ENCODE results near the gene SRGAP3.

SRGAP3 gene

GRCh38 chr3:9141928-9142289, 107.5 kb downstream of the SRGAP3 start:
- Histone ChIP-seq H3K27ac (ENCODE audit: low read depth in 2 of 2, low read length in 2 of 2) (no peak overlapping the region), H3K9ac (ENCODE audit: low read depth in 1 of 2, low read length in 2 of 2) (no peak overlapping the region), H3K9me3 (ENCODE audit: control insufficient read depth in 2 of 2, low read length in 2 of 2) (no peaks in the 10 kb centered on the region), H3K4me3 (ENCODE audit: low read length in 2 of 2) (no peak overlapping the region), H3K4me1 (ENCODE audit: control insufficient read depth in 2 of 2, insufficient read depth in 2 of 2, low read length in 2 of 2) (no peaks in the 10 kb centered on the region), H3K27me3 (ENCODE audit: control insufficient read depth in 2 of 2, insufficient read depth in 2 of 2, low read length in 2 of 2) (no peaks in the 10 kb centered on the region), H3K36me3 (ENCODE audit: control insufficient read depth in 2 of 2, insufficient read depth in 2 of 2, low read length in 2 of 2) (no peaks in the 10 kb centered on the region)

DNA sequence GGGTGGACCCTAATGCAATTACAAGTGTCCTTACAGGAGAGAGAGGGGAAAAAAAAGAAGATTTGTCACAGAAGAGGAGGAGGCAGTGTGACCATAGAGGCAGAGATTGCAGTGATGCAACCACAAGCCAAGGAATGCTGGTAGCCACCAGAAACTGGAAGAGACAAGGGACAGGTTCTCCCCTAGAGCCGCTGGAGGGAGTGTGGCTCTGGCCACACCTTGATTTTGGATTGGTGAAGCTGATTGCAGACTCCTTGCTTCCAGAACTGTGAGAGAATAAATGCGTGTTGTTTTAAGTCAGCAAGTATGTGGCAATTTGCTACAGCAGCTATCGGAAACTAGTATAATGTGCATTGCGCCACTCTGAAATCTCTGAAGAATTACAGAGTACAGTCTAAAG, 110.1 kb downstream of the SRGAP3 start:
- no peak overlapping the region for H3K27ac ChIP-seq (ENCODE audit: low read depth in 2 of 2, low read length in 2 of 2)
- H3K9ac ChIP-seq (ENCODE audit: low read depth in 1 of 2, low read length in 2 of 2): no peak overlapping the region
- H3K36me3 ChIP-seq (ENCODE audit: control insufficient read depth in 2 of 2, insufficient read depth in 2 of 2, low read length in 2 of 2): no peaks in the 10 kb centered on the region
- no peaks in the 10 kb centered on the region for H3K27me3 ChIP-seq (ENCODE audit: control insufficient read depth in 2 of 2, insufficient read depth in 2 of 2, low read length in 2 of 2)
- H3K9me3 ChIP-seq (ENCODE audit: control insufficient read depth in 2 of 2, low read length in 2 of 2): no peaks in the 10 kb centered on the region
- H3K4me1 ChIP-seq (ENCODE audit: control insufficient read depth in 2 of 2, insufficient read depth in 2 of 2, low read length in 2 of 2): peaks cover 0 to 3% of the 10 kb centered on the region in 2 donors
- H3K4me3 ChIP-seq (ENCODE audit: low read length in 2 of 2): no peak overlapping the region

DNA sequence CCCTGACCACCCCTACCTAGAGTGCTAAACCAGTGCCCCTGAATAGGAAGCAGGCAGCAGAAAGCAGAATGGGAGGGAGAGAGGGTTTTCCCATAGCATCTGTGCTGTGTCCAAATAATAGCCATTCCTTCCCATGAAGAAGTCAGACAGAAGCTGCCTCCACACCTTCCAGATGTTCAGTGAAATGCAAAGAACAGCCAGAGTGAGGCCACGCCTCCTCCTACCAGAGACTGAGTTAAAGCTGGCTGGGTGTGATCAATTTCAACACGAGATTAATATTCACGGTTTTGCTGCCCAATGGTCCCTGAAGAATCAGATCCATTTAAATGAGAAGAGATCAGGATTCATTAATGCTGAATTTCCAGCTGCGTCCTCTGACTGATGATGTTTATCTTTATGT, 111.8 kb downstream of the SRGAP3 start:
- Histone ChIP-seq H3K4me3 (ENCODE audit: low read length in 2 of 2) (no peak overlapping the region), H3K36me3 (ENCODE audit: control insufficient read depth in 2 of 2, insufficient read depth in 2 of 2, low read length in 2 of 2) (no peaks in the 10 kb centered on the region), H3K27me3 (ENCODE audit: control insufficient read depth in 2 of 2, insufficient read depth in 2 of 2, low read length in 2 of 2) (no peaks in the 10 kb centered on the region), H3K9me3 (ENCODE audit: control insufficient read depth in 2 of 2, low read length in 2 of 2) (no peaks in the 10 kb centered on the region), H3K4me1 (ENCODE audit: control insufficient read depth in 2 of 2, insufficient read depth in 2 of 2, low read length in 2 of 2) (peaks cover 0 to 6% of the 10 kb centered on the region in 2 donors), H3K27ac (ENCODE audit: low read depth in 2 of 2, low read length in 2 of 2) (no peak overlapping the region), H3K9ac (ENCODE audit: low read depth in 1 of 2, low read length in 2 of 2) (no peak overlapping the region)

GRCh38 chr3:9136746-9137465, 112.5 kb downstream of the SRGAP3 start:
- no peaks in the 10 kb centered on the region for H3K9me3 ChIP-seq (ENCODE audit: control insufficient read depth in 2 of 2, low read length in 2 of 2)
- H3K9ac ChIP-seq (ENCODE audit: low read depth in 1 of 2, low read length in 2 of 2): no peak overlapping the region
- H3K27me3 ChIP-seq (ENCODE audit: control insufficient read depth in 2 of 2, insufficient read depth in 2 of 2, low read length in 2 of 2): no peaks in the 10 kb centered on the region
- H3K4me1 ChIP-seq (ENCODE audit: control insufficient read depth in 2 of 2, insufficient read depth in 2 of 2, low read length in 2 of 2): peaks cover 0 to 6% of the 10 kb centered on the region in 2 donors
- H3K36me3 ChIP-seq (ENCODE audit: control insufficient read depth in 2 of 2, insufficient read depth in 2 of 2, low read length in 2 of 2): no peaks in the 10 kb centered on the region
- H3K4me3 ChIP-seq (ENCODE audit: low read length in 2 of 2): no peak overlapping the region
- H3K27ac ChIP-seq (ENCODE audit: low read depth in 2 of 2, low read length in 2 of 2): no peak overlapping the region

GRCh38 chr3:9135930-9136525, 113.4 kb downstream of the SRGAP3 start:
- Histone ChIP-seq H3K9me3 (ENCODE audit: control insufficient read depth in 2 of 2, low read length in 2 of 2) (no peaks in the 10 kb centered on the region), H3K27ac (ENCODE audit: low read depth in 2 of 2, low read length in 2 of 2) (no peak overlapping the region), H3K9ac (ENCODE audit: low read depth in 1 of 2, low read length in 2 of 2) (no peak overlapping the region)

GRCh38 chr3:9135526-9135925, 113.9 kb downstream of the SRGAP3 start:
- Histone ChIP-seq H3K4me3 (ENCODE audit: low read length in 2 of 2) (no peak overlapping the region), H3K27ac (ENCODE audit: low read depth in 2 of 2, low read length in 2 of 2) (no peak overlapping the region)

More at GRCh38 chr3:9135930-9136525, 113.4 kb downstream of the SRGAP3 start:
- Histone ChIP-seq H3K36me3 (ENCODE audit: control insufficient read depth in 2 of 2, insufficient read depth in 2 of 2, low read length in 2 of 2) (no peaks in the 10 kb centered on the region), H3K4me1 (ENCODE audit: control insufficient read depth in 2 of 2, insufficient read depth in 2 of 2, low read length in 2 of 2) (peaks cover 0 to 6% of the 10 kb centered on the region in 2 donors), H3K4me3 (ENCODE audit: low read length in 2 of 2) (no peak overlapping the region), H3K27me3 (ENCODE audit: control insufficient read depth in 2 of 2, insufficient read depth in 2 of 2, low read length in 2 of 2) (no peaks in the 10 kb centered on the region)

DNA sequence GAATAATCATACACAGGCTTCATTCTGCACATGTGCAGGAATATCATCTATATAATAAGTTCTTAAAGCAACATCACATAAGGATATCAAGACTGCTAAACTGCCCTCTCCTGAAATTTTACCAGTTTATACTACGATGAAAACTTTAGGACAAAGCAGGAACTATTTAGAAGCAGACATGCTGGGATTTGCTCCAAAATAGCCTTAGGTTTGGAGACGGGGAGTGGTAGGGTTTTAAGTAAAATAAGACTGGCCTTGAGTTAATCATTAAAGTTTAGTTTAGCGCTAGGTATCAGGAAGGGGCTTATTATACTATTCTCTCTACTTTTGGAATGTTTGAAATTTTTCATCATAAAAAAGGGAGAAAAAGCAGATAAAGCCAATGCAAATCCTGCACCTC, 115.8 kb downstream of the SRGAP3 start:
- Histone ChIP-seq H3K36me3 (ENCODE audit: control insufficient read depth in 2 of 2, insufficient read depth in 2 of 2, low read length in 2 of 2) (no peaks in the 10 kb centered on the region), H3K4me3 (ENCODE audit: low read length in 2 of 2) (no peak overlapping the region), H3K4me1 (ENCODE audit: control insufficient read depth in 2 of 2, insufficient read depth in 2 of 2, low read length in 2 of 2) (peaks cover 0 to 6% of the 10 kb centered on the region in 2 donors), H3K9ac (ENCODE audit: low read depth in 1 of 2, low read length in 2 of 2) (no peak overlapping the region), H3K27me3 (ENCODE audit: control insufficient read depth in 2 of 2, insufficient read depth in 2 of 2, low read length in 2 of 2) (no peaks in the 10 kb centered on the region), H3K27ac (ENCODE audit: low read depth in 2 of 2, low read length in 2 of 2) (no peak overlapping the region), H3K9me3 (ENCODE audit: control insufficient read depth in 2 of 2, low read length in 2 of 2) (no peaks in the 10 kb centered on the region)

More at GRCh38 chr3:9135526-9135925, 113.9 kb downstream of the SRGAP3 start:
- no peak overlapping the region for H3K9ac ChIP-seq (ENCODE audit: low read depth in 1 of 2, low read length in 2 of 2)
- H3K27me3 ChIP-seq (ENCODE audit: control insufficient read depth in 2 of 2, insufficient read depth in 2 of 2, low read length in 2 of 2): no peaks in the 10 kb centered on the region
- H3K36me3 ChIP-seq (ENCODE audit: control insufficient read depth in 2 of 2, insufficient read depth in 2 of 2, low read length in 2 of 2): no peaks in the 10 kb centered on the region
- H3K9me3 ChIP-seq (ENCODE audit: control insufficient read depth in 2 of 2, low read length in 2 of 2): no peaks in the 10 kb centered on the region
- H3K4me1 ChIP-seq (ENCODE audit: control insufficient read depth in 2 of 2, insufficient read depth in 2 of 2, low read length in 2 of 2): peaks cover 0 to 6% of the 10 kb centered on the region in 2 donors

DNA sequence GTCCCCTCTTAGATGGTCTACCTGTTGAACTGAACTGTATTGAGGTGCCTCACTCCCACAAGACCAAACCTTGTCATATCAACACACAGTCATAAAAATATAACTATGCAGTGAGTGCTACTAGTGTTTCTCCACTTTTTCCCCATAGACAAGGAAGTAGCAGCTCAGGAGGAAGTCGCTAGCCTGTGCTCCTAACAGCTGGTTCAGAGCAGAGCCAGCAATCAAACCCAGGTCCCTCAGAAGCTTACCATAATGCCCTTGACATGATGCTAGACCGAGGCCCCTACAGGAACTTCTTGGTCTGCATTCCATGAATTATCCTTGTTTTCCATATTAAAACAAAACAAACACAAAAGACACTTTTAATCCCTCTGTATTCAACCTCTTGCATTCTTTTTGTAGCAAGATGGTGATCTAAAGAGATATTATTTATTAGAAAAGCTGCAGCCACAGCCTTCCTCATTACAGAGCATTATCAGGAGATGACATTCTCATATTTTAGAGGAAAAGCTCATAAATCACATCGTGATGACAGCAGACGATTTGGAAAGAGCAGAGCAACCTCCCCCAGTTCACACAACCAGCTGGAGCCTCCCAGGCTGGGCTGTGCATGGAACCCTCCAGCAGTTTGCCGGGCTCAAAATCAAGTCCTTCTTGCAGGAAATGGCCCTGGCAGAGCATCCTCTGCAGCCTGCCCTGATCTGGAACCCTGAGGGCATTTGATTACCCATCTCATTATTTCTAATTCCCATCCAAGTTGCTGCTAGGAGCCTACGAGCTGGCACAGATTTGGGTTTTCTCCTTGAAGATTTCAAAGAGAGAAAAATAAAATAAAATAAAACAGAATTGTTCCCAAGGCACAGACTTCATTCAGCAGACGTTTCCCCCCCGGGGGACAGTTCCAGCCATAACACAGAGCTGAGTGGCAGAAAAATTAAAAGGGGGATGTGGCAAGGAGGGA, 118.8 kb downstream of the SRGAP3 start:
- Histone ChIP-seq H3K27me3 (ENCODE audit: control insufficient read depth in 2 of 2, insufficient read depth in 2 of 2, low read length in 2 of 2) (no peaks in the 10 kb centered on the region), H3K9me3 (ENCODE audit: control insufficient read depth in 2 of 2, low read length in 2 of 2) (no peaks in the 10 kb centered on the region), H3K4me1 (ENCODE audit: control insufficient read depth in 2 of 2, insufficient read depth in 2 of 2, low read length in 2 of 2) (peaks cover 0 to 3% of the 10 kb centered on the region in 2 donors), H3K9ac (ENCODE audit: low read depth in 1 of 2, low read length in 2 of 2) (no peak overlapping the region), H3K4me3 (ENCODE audit: low read length in 2 of 2) (no peak overlapping the region), H3K27ac (ENCODE audit: low read depth in 2 of 2, low read length in 2 of 2) (no peak overlapping the region), H3K36me3 (ENCODE audit: control insufficient read depth in 2 of 2, insufficient read depth in 2 of 2, low read length in 2 of 2) (no peaks in the 10 kb centered on the region)

DNA sequence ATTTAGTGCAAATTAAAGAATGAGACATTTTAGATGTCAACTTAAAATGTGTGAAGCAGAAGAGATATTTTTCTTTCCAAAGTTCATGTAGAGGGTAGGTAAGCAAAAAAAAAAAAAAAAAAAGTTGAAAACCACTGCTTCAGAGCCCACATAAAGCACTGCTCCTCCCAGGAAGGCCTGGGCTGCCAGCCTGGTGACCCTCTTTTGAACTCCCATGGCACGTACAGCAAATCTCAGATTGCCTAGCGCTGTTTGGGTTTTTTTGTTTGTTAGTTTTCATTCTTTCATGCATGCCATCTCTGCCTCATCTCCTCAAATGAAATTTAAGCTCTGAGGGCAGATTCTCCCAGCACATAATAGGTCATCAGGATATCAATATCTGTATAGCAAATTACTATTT, 120.1 kb downstream of the SRGAP3 start:
- no peaks in the 10 kb centered on the region for H3K27me3 ChIP-seq (ENCODE audit: control insufficient read depth in 2 of 2, insufficient read depth in 2 of 2, low read length in 2 of 2)
- no peaks in the 10 kb centered on the region for H3K9me3 ChIP-seq (ENCODE audit: control insufficient read depth in 2 of 2, low read length in 2 of 2)
- no peak overlapping the region for H3K27ac ChIP-seq (ENCODE audit: low read depth in 2 of 2, low read length in 2 of 2)
- H3K9ac ChIP-seq (ENCODE audit: low read depth in 1 of 2, low read length in 2 of 2): no peak overlapping the region
- H3K36me3 ChIP-seq (ENCODE audit: control insufficient read depth in 2 of 2, insufficient read depth in 2 of 2, low read length in 2 of 2): no peaks in the 10 kb centered on the region
- H3K4me3 ChIP-seq (ENCODE audit: low read length in 2 of 2): no peak overlapping the region
- H3K4me1 ChIP-seq (ENCODE audit: control insufficient read depth in 2 of 2, insufficient read depth in 2 of 2, low read length in 2 of 2): peaks cover 0 to 3% of the 10 kb centered on the region in 2 donors

Data from mucosa of rectum (tissue), 2 donors.